ENCODE results near the gene ZNF234.

- TF ChIP-seq CTCF (IDR thresholded peaks at IDR 0.05) (no peak), POLR2AphosphoS5 (IDR thresholded peaks at IDR 0.05) (no peak)
These were observed 9.4 kb upstream of the ZNF234 start for GRCh38 chr19:44131955-44132354.

Measured in gastroesophageal sphincter (tissue), 3 donors.